Endothelial cell (in vitro differentiated cells): ENCODE data around the gene CDH3. TPM values are rescaled to one million over a fixed set of nuclear protein-coding genes. Genes with fewer than 3 reads are reported as not detected.

Experiments
- DNase-seq: peaks from one replicate; pipeline ENCODE4 v3.0.0; 2021; ENCODE audit warnings: low spot score
- H3K27ac Mint-ChIP-seq: one replicate; pipeline ENCODE4 v1.8.0; 2021; ENCODE audit warnings: mixed read lengths, inconsistent platforms; ENCODE audit not compliant: unreplicated experiment
- H3K27me3 Mint-ChIP-seq: one replicate; pipeline ENCODE4 v1.8.0; 2021; ENCODE audit warnings: mild to moderate bottlenecking, moderate library complexity, mixed read lengths, inconsistent platforms; ENCODE audit not compliant: unreplicated experiment
- H3K36me3 Mint-ChIP-seq: one replicate; pipeline ENCODE4 v1.8.0; 2021; ENCODE audit warnings: mild to moderate bottlenecking, low read depth, mixed read lengths, inconsistent platforms; ENCODE audit not compliant: unreplicated experiment
- H3K4me1 Mint-ChIP-seq: one replicate; pipeline ENCODE4 v1.8.0; 2021; ENCODE audit warnings: mild to moderate bottlenecking, mixed read lengths, inconsistent platforms; ENCODE audit not compliant: unreplicated experiment
- H3K4me3 Mint-ChIP-seq: one replicate; pipeline ENCODE4 v1.8.0; 2021; ENCODE audit warnings: mild to moderate bottlenecking, mixed read lengths, inconsistent platforms; ENCODE audit not compliant: unreplicated experiment
- H3K9me3 Mint-ChIP-seq: one replicate; pipeline ENCODE4 v1.8.0; 2021; ENCODE audit warnings: mixed read lengths, inconsistent platforms; ENCODE audit not compliant: unreplicated experiment
- CTCF ChIP-seq: fragments of 200-600 bp; sonication (generic); IDR thresholded peaks from one replicate; pipeline ENCODE4 v1.5.0; 2021; ENCODE audit warnings: antibody characterized with exemption; ENCODE audit not compliant: unreplicated experiment
- total RNA-seq: library from RNA; stranded (reverse); fragmentation: NEBNext Ultra II Directional; extraction: Animal tissue kit (Norgen Biotek cat#: 25700); gene quantifications from one replicate; pipeline ENCODE4 v1.2.1, GENCODE V29; 2021; ENCODE audit not compliant: unreplicated experiment

The CDH3 gene
- total RNA-seq, 1 donor from 2014 or later, result 3.2 TPM

GRCh38 chr16:68744744-68745280, 99.7 kb downstream of the CDH3 start:
- Mint-ChIP-seq H3K4me1 (no peaks in the 10 kb centered on the region), H3K4me3 (no peak overlapping the region), H3K27me3 (peaks cover 4% of the 10 kb centered on the region), H3K9me3 (no peaks in the 10 kb centered on the region), H3K27ac (no peak overlapping the region), H3K36me3 (no peaks in the 10 kb centered on the region)
- DNase-seq, result no peak
- no peak for TF ChIP-seq CTCF

GRCh38 chr16:68746951-68747350, 101.8 kb downstream of the CDH3 start:
- Mint-ChIP-seq H3K36me3 (no peaks in the 10 kb centered on the region), H3K4me1 (no peaks in the 10 kb centered on the region), H3K27ac (no peak overlapping the region), H3K27me3 (peaks cover 4% of the 10 kb centered on the region), H3K9me3 (no peaks in the 10 kb centered on the region), H3K4me3 (no peak overlapping the region)
- no peak for DNase-seq
- no peak for TF ChIP-seq CTCF

GRCh38 chr16:68749432-68749831, 104.3 kb downstream of the CDH3 start:
- H3K36me3 Mint-ChIP-seq, result no peaks in the 10 kb centered on the region
- no peak overlapping the region for H3K4me3 Mint-ChIP-seq
- H3K27me3 Mint-ChIP-seq, result peaks cover 2% of the 10 kb centered on the region
- H3K27ac Mint-ChIP-seq, result peak overlapping the region; percentile 39
- no peak for TF ChIP-seq CTCF
- no peaks in the 10 kb centered on the region for H3K9me3 Mint-ChIP-seq
- H3K4me1 Mint-ChIP-seq, result no peaks in the 10 kb centered on the region
- DNase-seq, result no peak

Other genes with a start within 250 kb of the CDH3 start
- gene SMPD3, start 196.8 kb upstream of the CDH3 start, total RNA-seq, result not detected
- gene ZFP90, start 106.0 kb upstream of the CDH3 start, total RNA-seq, result 35.6 TPM
- 3.1 TPM for gene CDH1, start 92.0 kb downstream of the CDH3 start, total RNA-seq
- gene TANGO6, start 198.2 kb downstream of the CDH3 start, total RNA-seq, result 10.4 TPM